Mammary epithelial cell (primary cell): Measurements from ENCODE around the gene APOF.

Experiments
- CTCF ChIP-seq, 2 donors: IDR thresholded peaks in 1 of 2; conservative IDR thresholded peaks in 1 of 2; 2 replicates each; pipeline ENCODE4 v1.5.1; 2011 to 2012; ENCODE audit warnings: inconsistent platforms in 2 of 2, low read length in 2 of 2, mild to moderate bottlenecking in 2 of 2, control low read depth in 1 of 2, low read depth in 1 of 2; ENCODE audit not compliant: insufficient read depth in 1 of 2; ENCODE audit errors: extremely low read depth in 1 of 2
- EZH2 ChIP-seq: IDR thresholded peaks from 2 replicates; pipeline ENCODE4 v1.6.1; 2012; ENCODE audit warnings: low read length, inconsistent platforms, borderline replicate concordance

- TF ChIP-seq CTCF (conservative IDR thresholded peaks at IDR 0.05 in 1 of 2, IDR thresholded peaks at IDR 0.05 in 1 of 2; ENCODE audit: extremely low read depth in 1 of 2, insufficient read depth in 1 of 2, low read depth in 1 of 2, low read length in 2 of 2), result no peak
- TF ChIP-seq EZH2, result no peak
These were observed 24.9 kb downstream of the APOF start for GRCh38 chr12:56337753-56338251.
